H1 (cell line): Measurements from ENCODE around the gene ELOVL6. TPM values are rescaled to one million over a fixed set of nuclear protein-coding genes. Genes with fewer than 3 reads are reported as not detected.

ENCODE experiments used
- CTCF ChIA-PET: fragments of 300-600 bp; sonication (Branson Sonifier 250); formaldehyde crosslinking; loops from one replicate; lab custom pipeline; 2021; ENCODE audit not compliant: partially characterized antibody; lab: Charles Lee
- POLR2A ChIA-PET: fragments of 300-600 bp; sonication (Branson Sonifier 250); formaldehyde crosslinking; loops from one replicate; lab custom pipeline; 2021; ENCODE audit warnings: inconsistent platforms; ENCODE audit not compliant: partially characterized antibody; lab: Charles Lee
- DNase-seq, 2 experiments: peaks; one replicate each; pipeline versions ENCODE4 v3.0.0 to v3.0.0-alpha.2; 2010 to 2022; ENCODE audit warnings: low spot score in 2 of 2, low read depth in 1 of 2, mixed read lengths in 1 of 2
- FAIRE-seq: peaks from 2 replicates; lab custom pipeline; 2011; peaks lifted over from hg19 to GRCh38; lab: Jason Lieb, UNC
- H2AFZ ChIP-seq: 2 replicates; pipeline ENCODE4 v1.8.1; 2012; ENCODE audit warnings: low read length, inconsistent platforms
- H2AK5ac ChIP-seq: 2 replicates; pipeline ENCODE4 v1.6.1; 2013; ENCODE audit warnings: low read depth, low read length
- H2BK120ac ChIP-seq: replicated peaks from 2 replicates; pipeline ENCODE3; 2013; ENCODE audit warnings: low read depth, low read length, inconsistent platforms
- H2BK12ac ChIP-seq: 2 replicates; pipeline ENCODE4 v1.6.1; 2013; ENCODE audit warnings: low read depth, low read length
- H2BK15ac ChIP-seq: 2 replicates; pipeline ENCODE4 v1.6.1; 2013; ENCODE audit warnings: low read length
- H2BK20ac ChIP-seq: 2 replicates; pipeline ENCODE4 v1.6.1; 2013; ENCODE audit warnings: low read length
- H2BK5ac ChIP-seq: 2 replicates; pipeline ENCODE4 v1.6.1; 2013; ENCODE audit warnings: low read depth, low read length
- H3K14ac ChIP-seq: 2 replicates; pipeline ENCODE4 v1.6.1; 2013; ENCODE audit warnings: inconsistent platforms; ENCODE audit not compliant: insufficient read length
- H3K18ac ChIP-seq: 2 replicates; pipeline ENCODE4 v1.6.1; 2013; ENCODE audit warnings: low read length; ENCODE audit errors: extremely low read depth
- H3K23ac ChIP-seq: 2 replicates; pipeline ENCODE4 v1.6.1; 2013; ENCODE audit warnings: inconsistent platforms; ENCODE audit not compliant: insufficient read length
- H3K23me2 ChIP-seq: 2 replicates; pipeline ENCODE4 v1.6.1; 2013; ENCODE audit warnings: low read depth, low read length
- H3K27ac ChIP-seq: 2 replicates; pipeline ENCODE4 v1.6.1; 2011; ENCODE audit warnings: low read depth, low read length, inconsistent platforms
- H3K27me3 ChIP-seq, 4 experiments: replicated peaks in 1 of 4; 1 replicate in 1 of 4; 2 replicates in 3 of 4; pipeline versions ENCODE4 v1.6.1 to v1.8.1; 2011 to 2013; ENCODE audit warnings: low read length in 3 of 4, mild to moderate bottlenecking in 3 of 4, inconsistent platforms in 2 of 4, mixed read lengths in 2 of 4, moderate library complexity in 1 of 4; ENCODE audit not compliant: control insufficient read depth in 3 of 4, insufficient read depth in 3 of 4; ENCODE audit errors: extremely low read depth in 1 of 4
- H3K36me3 ChIP-seq, 4 experiments: 2 replicates each; pipeline versions ENCODE4 v1.6.1 to v1.8.1; 2011 to 2013; ENCODE audit warnings: mild to moderate bottlenecking in 4 of 4, low read length in 3 of 4, moderate library complexity in 2 of 4, control low read depth in 1 of 4, inconsistent platforms in 1 of 4; ENCODE audit not compliant: insufficient read depth in 4 of 4, control insufficient read depth in 2 of 4
- H3K4ac ChIP-seq: replicated peaks from 2 replicates; pipeline ENCODE3; 2013; ENCODE audit warnings: low read length, low read depth, mixed read lengths, inconsistent platforms; ENCODE audit not compliant: insufficient read length
- H3K4me1 ChIP-seq, 4 experiments: replicated peaks in 1 of 4; 1 replicate in 1 of 4; 2 replicates in 3 of 4; pipeline versions ENCODE4 v1.6.1 to v1.8.1; 2011 to 2013; ENCODE audit warnings: low read length in 3 of 4, inconsistent platforms in 2 of 4, mixed read lengths in 1 of 4; ENCODE audit not compliant: insufficient read depth in 4 of 4, control insufficient read depth in 3 of 4
- H3K4me2 ChIP-seq, 2 experiments: 2 replicates each; pipeline versions ENCODE4 v1.6.1 to v1.8.1; 2011 to 2013; ENCODE audit warnings: low read depth in 2 of 2, low read length in 2 of 2, control low read depth in 1 of 2, inconsistent platforms in 1 of 2, mild to moderate bottlenecking in 1 of 2; ENCODE audit not compliant: insufficient read depth in 1 of 2
- H3K4me3 ChIP-seq, 4 experiments: fragments of 200-600, 300-600 bp in 1 of 4; sonication (generic), shearing (Covaris generic), sonication (Bioruptor Twin) in 1 of 4; 2 replicates each; pipeline versions ENCODE4 v1.5.1 to v1.8.1; 2011 to 2016; ENCODE audit warnings: low read length in 4 of 4, low read depth in 3 of 4, control low read depth in 2 of 4, inconsistent platforms in 2 of 4, mild to moderate bottlenecking in 2 of 4, mixed read lengths in 1 of 4, moderate library complexity in 1 of 4; ENCODE audit not compliant: insufficient read depth in 2 of 4; ENCODE audit errors: extremely low read depth in 1 of 4
- H3K56ac ChIP-seq: replicated peaks from 2 replicates; pipeline ENCODE3; 2013; ENCODE audit warnings: low read depth, mild to moderate bottlenecking, mixed read lengths, low read length, inconsistent platforms; ENCODE audit not compliant: insufficient read length
- H3K79me1 ChIP-seq: 2 replicates; pipeline ENCODE4 v1.6.1; 2013; ENCODE audit warnings: low read depth, low read length, control low read depth
- H3K79me2 ChIP-seq, 2 experiments: 2 replicates each; pipeline versions ENCODE4 v1.6.1 to v1.8.1; 2012 to 2013; ENCODE audit warnings: low read length in 2 of 2, mild to moderate bottlenecking in 2 of 2, inconsistent platforms in 1 of 2; ENCODE audit not compliant: insufficient read depth in 2 of 2, control insufficient read depth in 1 of 2
- H3K9ac ChIP-seq, 4 experiments: replicated peaks in 1 of 4; 1 replicate in 1 of 4; 2 replicates in 3 of 4; pipeline versions ENCODE4 v1.6.1 to v1.8.1; 2011 to 2013; ENCODE audit warnings: low read depth in 3 of 4, low read length in 3 of 4, control low read depth in 2 of 4, mild to moderate bottlenecking in 2 of 4, moderate library complexity in 2 of 4, inconsistent platforms in 1 of 4; ENCODE audit errors: extremely low read depth in 1 of 4
- H3K9me3 ChIP-seq, 2 experiments: 2 replicates each; pipeline versions ENCODE4 v1.6.1 to v1.8.1; 2012 to 2013; ENCODE audit warnings: mild to moderate bottlenecking in 2 of 2, moderate library complexity in 2 of 2, control low read depth in 1 of 2, inconsistent platforms in 1 of 2, low read depth in 1 of 2, low read length in 1 of 2, mixed read lengths in 1 of 2; ENCODE audit not compliant: insufficient read depth in 2 of 2
- H4K20me1 ChIP-seq, 2 experiments: replicated peaks in 1 of 2; 2 replicates each; pipeline versions ENCODE3 to v1.8.1; 2011 to 2013; ENCODE audit warnings: inconsistent platforms in 2 of 2, low read length in 2 of 2, mild to moderate bottlenecking in 1 of 2; ENCODE audit not compliant: insufficient read depth in 2 of 2, control insufficient read depth in 1 of 2
- H4K5ac ChIP-seq: 2 replicates; pipeline ENCODE4 v1.6.1; 2013; ENCODE audit warnings: low read length, low read depth, mixed read lengths, inconsistent platforms; ENCODE audit not compliant: insufficient read length
- H4K8ac ChIP-seq: 2 replicates; pipeline ENCODE4 v1.8.0; 2013; ENCODE audit warnings: mild to moderate bottlenecking, moderate library complexity, low read length, inconsistent platforms; ENCODE audit not compliant: insufficient read depth; ENCODE audit errors: extremely low read depth
- H4K91ac ChIP-seq: replicated peaks from 2 replicates; pipeline ENCODE3; 2013; ENCODE audit warnings: low read length, mixed read lengths, inconsistent platforms; ENCODE audit not compliant: insufficient read length
- CTBP2 ChIP-seq: IDR thresholded peaks from 2 replicates; pipeline ENCODE4 v1.7.0; 2011; ENCODE audit warnings: borderline replicate concordance, mild to moderate bottlenecking, moderate library complexity, mixed read lengths, low read length; ENCODE audit not compliant: insufficient read depth, insufficient read length
- NANOG ChIP-seq: IDR thresholded peaks from 2 replicates; pipeline ENCODE4 v1.6.1; 2011; ENCODE audit warnings: low read length, low read depth, mild to moderate bottlenecking, inconsistent platforms; ENCODE audit not compliant: insufficient read depth, poor library complexity, severe bottlenecking
- WGBS, 2 experiments: shearing (Covaris generic) in 1 of 2; methylation state at CpG; one replicate each; pipeline versions ENCODE4 v1.1.6 to v1.1.7; 2013 to 2015; ENCODE audit warnings: low lambda C conversion rate in 2 of 2, mixed read lengths in 2 of 2, inconsistent platforms in 1 of 2, low coverage in 1 of 2, missing lambda C conversion rate in 1 of 2; ENCODE audit not compliant: insufficient replicate concordance in 2 of 2, insufficient coverage in 1 of 2, insufficient read length in 1 of 2; ENCODE audit errors: extremely low coverage in 1 of 2, missing lambda C conversion rate in 1 of 2; 5-methylcytosine and 5-hydroxymethylcytosine counted together
- polyA plus RNA-seq, 7 experiments: library from polyadenylated mRNA; depleted of rRNA in 3 of 7; stranded (reverse) in 5 of 7; unstranded in 2 of 7; fragments of >200 nt in 5 of 7; fragments of 200-250 nt in 2 of 7; gene quantifications; 1 replicate in 5 of 7; 2 replicates in 1 of 7; 4 replicates in 1 of 7; pipeline versions ENCODE4 v1.2.1 to v1.2.3, GENCODE V29; 2011 to 2013; ENCODE audit warnings: missing spikeins in 2 of 7, mixed read lengths in 2 of 7
- total RNA-seq: library from RNA; stranded (reverse); fragmentation: NEBNext Ultra II Directional; extraction: Animal tissue kit (Norgen Biotek cat#: 25700); gene quantifications from 2 replicates; pipeline ENCODE4 v1.2.1, GENCODE V29; 2021
- TF ChIP-seq, protein P1 (sequence below), 3 experiments: IDR thresholded peaks; 1 replicate in 2 of 3; 2 replicates in 1 of 3; pipeline versions ENCODE4 v1.5.1 to v1.6.1; 2011; ENCODE audit warnings: low read length in 3 of 3, mild to moderate bottlenecking in 3 of 3, inconsistent platforms in 2 of 3, low read depth in 1 of 3, moderate library complexity in 1 of 3; ENCODE audit not compliant: insufficient read depth in 1 of 3; ENCODE audit errors: control extremely low read depth in 1 of 3
- TF ChIP-seq, protein P2 (sequence below): IDR thresholded peaks from 2 replicates; pipeline ENCODE4 v1.6.1; 2012; ENCODE audit warnings: low read length, inconsistent platforms

The ELOVL6 gene
- total and polyA plus RNA-seq, 2 of the 8 experiments (the other 6 are each of a cell fraction or from before 2014, with no cell fraction given): 27.8 to 86.6 TPM

DNA sequence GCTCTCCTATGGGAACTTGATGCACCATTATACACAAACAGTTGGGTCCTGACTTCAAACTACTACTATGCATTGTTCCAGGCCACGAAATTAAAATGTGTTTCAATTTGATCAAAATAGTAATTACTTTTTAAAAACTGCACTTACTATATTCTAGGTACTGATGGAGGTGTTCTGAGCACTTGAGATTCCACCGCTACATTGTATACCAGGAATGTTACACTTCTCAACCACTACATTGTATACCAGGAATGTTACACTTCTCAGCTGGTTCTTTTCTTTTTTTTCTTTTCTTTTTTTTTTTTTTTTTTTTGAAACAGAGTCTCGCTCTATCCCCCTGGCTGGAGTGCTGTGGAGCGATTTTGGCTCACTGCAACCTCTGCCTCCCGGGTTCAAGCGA is 77.9 kb downstream of the ELOVL6 start:
- H3K9ac ChIP-seq: no peak overlapping the region
- H3K27me3 ChIP-seq: no peaks in the 10 kb centered on the region
- H3K79me2 ChIP-seq: peaks cover 0 to 39% of the 10 kb centered on the region in 2 experiments; a peak in 2 of 4 replicates
- no peak overlapping the region for H2BK15ac ChIP-seq
- H4K8ac ChIP-seq: no peak overlapping the region
- CTCF ChIA-PET: no interaction called here
- H3K79me1 ChIP-seq: no peaks in the 10 kb centered on the region; the same call in 1 of the 2 replicates
- H4K5ac ChIP-seq: no peak overlapping the region
- H2BK5ac ChIP-seq: no peak overlapping the region
- 92% methylated on average over 2 of the region's 6 CpGs; no CpG with 5 or more reads in 1 of the 2 experiments for WGBS, 2 experiments
- FAIRE-seq: no peak
- H2BK120ac ChIP-seq: no peak overlapping the region
- TF ChIP-seq CTBP2 (no peak), NANOG (no peak)
- TF ChIP-seq, protein P1, sequence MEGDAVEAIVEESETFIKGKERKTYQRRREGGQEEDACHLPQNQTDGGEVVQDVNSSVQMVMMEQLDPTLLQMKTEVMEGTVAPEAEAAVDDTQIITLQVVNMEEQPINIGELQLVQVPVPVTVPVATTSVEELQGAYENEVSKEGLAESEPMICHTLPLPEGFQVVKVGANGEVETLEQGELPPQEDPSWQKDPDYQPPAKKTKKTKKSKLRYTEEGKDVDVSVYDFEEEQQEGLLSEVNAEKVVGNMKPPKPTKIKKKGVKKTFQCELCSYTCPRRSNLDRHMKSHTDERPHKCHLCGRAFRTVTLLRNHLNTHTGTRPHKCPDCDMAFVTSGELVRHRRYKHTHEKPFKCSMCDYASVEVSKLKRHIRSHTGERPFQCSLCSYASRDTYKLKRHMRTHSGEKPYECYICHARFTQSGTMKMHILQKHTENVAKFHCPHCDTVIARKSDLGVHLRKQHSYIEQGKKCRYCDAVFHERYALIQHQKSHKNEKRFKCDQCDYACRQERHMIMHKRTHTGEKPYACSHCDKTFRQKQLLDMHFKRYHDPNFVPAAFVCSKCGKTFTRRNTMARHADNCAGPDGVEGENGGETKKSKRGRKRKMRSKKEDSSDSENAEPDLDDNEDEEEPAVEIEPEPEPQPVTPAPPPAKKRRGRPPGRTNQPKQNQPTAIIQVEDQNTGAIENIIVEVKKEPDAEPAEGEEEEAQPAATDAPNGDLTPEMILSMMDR (IDR thresholded peaks at IDR 0.05; ENCODE audit: control extremely low read depth in 1 of 3, insufficient read depth in 1 of 3, low read depth in 1 of 3, low read length in 3 of 3): no peak
- TF ChIP-seq, protein P2, sequence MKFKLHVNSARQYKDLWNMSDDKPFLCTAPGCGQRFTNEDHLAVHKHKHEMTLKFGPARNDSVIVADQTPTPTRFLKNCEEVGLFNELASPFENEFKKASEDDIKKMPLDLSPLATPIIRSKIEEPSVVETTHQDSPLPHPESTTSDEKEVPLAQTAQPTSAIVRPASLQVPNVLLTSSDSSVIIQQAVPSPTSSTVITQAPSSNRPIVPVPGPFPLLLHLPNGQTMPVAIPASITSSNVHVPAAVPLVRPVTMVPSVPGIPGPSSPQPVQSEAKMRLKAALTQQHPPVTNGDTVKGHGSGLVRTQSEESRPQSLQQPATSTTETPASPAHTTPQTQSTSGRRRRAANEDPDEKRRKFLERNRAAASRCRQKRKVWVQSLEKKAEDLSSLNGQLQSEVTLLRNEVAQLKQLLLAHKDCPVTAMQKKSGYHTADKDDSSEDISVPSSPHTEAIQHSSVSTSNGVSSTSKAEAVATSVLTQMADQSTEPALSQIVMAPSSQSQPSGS: no peak
- no peak overlapping the region for H3K18ac ChIP-seq
- H3K27ac ChIP-seq: no peak overlapping the region
- H3K9me3 ChIP-seq: no peaks in the 10 kb centered on the region
- H3K4me3 ChIP-seq: no peak overlapping the region
- POLR2A ChIA-PET: no interaction called here
- no peak overlapping the region for H2AFZ ChIP-seq
- H2BK12ac ChIP-seq: no peak overlapping the region
- H2AK5ac ChIP-seq: no peak overlapping the region
- H3K23me2 ChIP-seq: no peaks in the 10 kb centered on the region
- peaks cover 0 to 3% (median 0%) of the 10 kb centered on the region in 4 experiments; a peak in 3 of 7 replicates for H3K4me1 ChIP-seq
- H4K20me1 ChIP-seq: peaks cover 1 to 2% of the 10 kb centered on the region in 2 experiments
- H3K14ac ChIP-seq: no peak overlapping the region
- H2BK20ac ChIP-seq: no peak overlapping the region
- no peak overlapping the region for H3K56ac ChIP-seq
- H3K23ac ChIP-seq: no peak overlapping the region
- H3K4me2 ChIP-seq: no peak overlapping the region
- no peak for DNase-seq
- H4K91ac ChIP-seq: no peak overlapping the region
- no peaks in the 10 kb centered on the region; a peak in 1 of 8 replicates for H3K36me3 ChIP-seq
- H3K4ac ChIP-seq: no peak overlapping the region
